ENCODE data around the gene MBNL3. TPM values are rescaled to one million over a fixed set of nuclear protein-coding genes. Genes with fewer than 3 reads are reported as not detected.

Gene MBNL3
- total and polyA plus RNA-seq, 2 donors (not counting 3 experiments of a cell fraction or from before 2014, with no cell fraction given), result 1.8 to 5.6 TPM

DNA sequence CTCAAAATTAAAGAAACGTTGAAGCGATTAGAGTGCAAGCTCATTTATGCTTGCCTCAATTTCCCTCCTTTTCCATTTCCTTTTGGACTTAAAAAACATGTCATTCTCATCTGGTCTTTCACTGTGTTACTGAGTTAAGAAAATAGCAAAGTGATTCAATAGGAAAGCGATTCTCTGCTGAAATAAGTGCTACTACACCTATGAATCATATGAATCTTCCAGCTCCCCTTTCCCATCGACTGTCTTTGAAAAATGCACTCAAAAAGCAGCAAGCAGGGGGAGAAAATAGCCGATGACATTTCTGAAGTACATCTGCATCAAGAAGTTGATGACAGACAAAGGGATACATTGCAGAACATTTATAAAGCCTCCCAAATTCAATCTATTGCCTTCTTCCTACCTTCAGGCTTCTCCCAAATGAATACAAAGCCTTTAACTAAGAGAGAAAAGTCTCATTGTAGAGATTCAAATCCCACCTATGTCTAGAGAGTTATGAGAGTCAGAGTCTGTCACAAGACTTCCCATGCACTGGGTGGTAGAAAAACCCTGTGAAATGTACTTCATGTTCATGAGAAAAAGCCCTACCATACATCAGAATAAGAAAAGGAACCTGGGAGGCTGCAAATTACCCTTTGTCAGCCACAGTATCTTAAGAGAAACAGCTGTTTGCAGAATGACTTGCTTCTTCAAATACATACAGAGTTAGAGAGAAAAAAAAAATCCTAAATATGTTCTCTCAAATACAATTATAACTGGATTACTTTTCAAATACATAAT lies 78.9 kb downstream of the MBNL3 start:
- Histone ChIP-seq H3K9me3 (replicated peaks; ENCODE audit: control insufficient read depth, insufficient read depth, low read length) (no peaks in the 10 kb centered on the region), H3K4me1 (ENCODE audit: control insufficient read depth, extremely low read depth, insufficient read depth, low read length) (no peaks in the 10 kb centered on the region), H3K27me3 (ENCODE audit: control insufficient read depth in 2 of 2, insufficient read depth in 2 of 2, low read length in 2 of 2) (no peaks in the 10 kb centered on the region), H3K9ac (replicated peaks; ENCODE audit: extremely low read depth, insufficient read depth, low read length) (no peak overlapping the region), H3K4me2 (ENCODE audit: insufficient read depth, low read length) (no peak overlapping the region), H3K36me3 (ENCODE audit: control insufficient read depth in 2 of 2, extremely low read depth in 1 of 2, insufficient read depth in 2 of 2, low read length in 2 of 2) (no peaks in the 10 kb centered on the region), H3K4me3 (replicated peaks in 1 of 3; ENCODE audit: insufficient read depth in 1 of 3, low read depth in 1 of 3, low read length in 3 of 3) (no peak overlapping the region), H3K9me1 (replicated peaks; ENCODE audit: control insufficient read depth, extremely low read depth, insufficient read depth, low read length) (no peaks in the 10 kb centered on the region), H3K27ac (ENCODE audit: insufficient read depth, low read depth, low read length) (no peak overlapping the region), H2AFZ (ENCODE audit: low read depth, low read length) (no peak overlapping the region), H3K79me2 (ENCODE audit: control insufficient read depth, insufficient read depth, low read length) (no peaks in the 10 kb centered on the region), H4K20me1 (replicated peaks; ENCODE audit: control insufficient read depth, extremely low read depth, insufficient read depth, low read length) (no peaks in the 10 kb centered on the region)
- FAIRE-seq (no peak), DNase-seq (ENCODE audit: low read depth, low spot score) (no peak)
- dilution Hi-C loops (cut with MboI; ENCODE audit: extremely low pct_ligation_motif_present, low sequenced_read_pairs), result no loop called here
- ChIA-PET CTCF (no interaction called here), POLR2A (no interaction called here)
- intact Hi-C loops (cut with micrococcal nuclease), result no loop called here
- no TSS peak for BruUV-seq (replicated peaks)
- TF ChIP-seq FOS (IDR thresholded peaks at IDR 0.05; ENCODE audit: borderline replicate concordance, insufficient read depth, low read length) (no peak), MYC (IDR thresholded peaks at IDR 0.05; ENCODE audit: low read depth, low read length) (no peak), JUN (IDR thresholded peaks at IDR 0.05; ENCODE audit: borderline replicate concordance, insufficient read depth, insufficient read length, low read depth) (no peak), POLR2AphosphoS5 (IDR thresholded peaks at IDR 0.05; ENCODE audit: insufficient read depth, low read depth, low read length) (no peak), EZH2 (IDR thresholded peaks at IDR 0.05; ENCODE audit: borderline replicate concordance, low read depth, low read length, severe bottlenecking) (no peak), POLR2A (IDR thresholded peaks at IDR 0.05; ENCODE audit: low read depth, low read length) (no peak), GATA2 (IDR thresholded peaks at IDR 0.05; ENCODE audit: insufficient read depth, insufficient read length, low read depth, low read length) (no peak)
- TF ChIP-seq, protein P1, sequence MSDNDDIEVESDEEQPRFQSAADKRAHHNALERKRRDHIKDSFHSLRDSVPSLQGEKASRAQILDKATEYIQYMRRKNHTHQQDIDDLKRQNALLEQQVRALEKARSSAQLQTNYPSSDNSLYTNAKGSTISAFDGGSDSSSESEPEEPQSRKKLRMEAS (IDR thresholded peaks at IDR 0.05; ENCODE audit: insufficient read depth, insufficient read length), result no peak
- TF ChIP-seq, protein P2, sequence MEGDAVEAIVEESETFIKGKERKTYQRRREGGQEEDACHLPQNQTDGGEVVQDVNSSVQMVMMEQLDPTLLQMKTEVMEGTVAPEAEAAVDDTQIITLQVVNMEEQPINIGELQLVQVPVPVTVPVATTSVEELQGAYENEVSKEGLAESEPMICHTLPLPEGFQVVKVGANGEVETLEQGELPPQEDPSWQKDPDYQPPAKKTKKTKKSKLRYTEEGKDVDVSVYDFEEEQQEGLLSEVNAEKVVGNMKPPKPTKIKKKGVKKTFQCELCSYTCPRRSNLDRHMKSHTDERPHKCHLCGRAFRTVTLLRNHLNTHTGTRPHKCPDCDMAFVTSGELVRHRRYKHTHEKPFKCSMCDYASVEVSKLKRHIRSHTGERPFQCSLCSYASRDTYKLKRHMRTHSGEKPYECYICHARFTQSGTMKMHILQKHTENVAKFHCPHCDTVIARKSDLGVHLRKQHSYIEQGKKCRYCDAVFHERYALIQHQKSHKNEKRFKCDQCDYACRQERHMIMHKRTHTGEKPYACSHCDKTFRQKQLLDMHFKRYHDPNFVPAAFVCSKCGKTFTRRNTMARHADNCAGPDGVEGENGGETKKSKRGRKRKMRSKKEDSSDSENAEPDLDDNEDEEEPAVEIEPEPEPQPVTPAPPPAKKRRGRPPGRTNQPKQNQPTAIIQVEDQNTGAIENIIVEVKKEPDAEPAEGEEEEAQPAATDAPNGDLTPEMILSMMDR (IDR thresholded peaks at IDR 0.05; ENCODE audit: extremely low read depth in 1 of 2, insufficient read depth in 1 of 2, low read depth in 1 of 2, low read length in 2 of 2), result no peak
